Activated CD8-positive, alpha-beta T cell treated with anti-CD3 and anti-CD28 coated beads for 36 hours (primary cell): ENCODE data around the gene STK4. TPM values are rescaled to one million over a fixed set of nuclear protein-coding genes. Genes with fewer than 3 reads are reported as not detected.
"Not testable (repeated sequence)": the region's sequence is repeated elsewhere in the genome, so short reads cannot be mapped to it uniquely, and the experiment has no call there.

Experiments
- ATAC-seq: fragments of 200-7000 bp; cut with Tn5 transposase; one replicate; pipeline ENCODE4 v1.10.0; 2021; ENCODE audit warnings: mild to moderate bottlenecking, moderate library complexity
- CTCF ChIA-PET: fragments of 350-600 bp; sonication (Branson Sonifier 250); formaldehyde crosslinking; loops from one replicate; lab custom pipeline; 2021; ENCODE audit warnings: antibody characterized with exemption; lab: Charles Lee
- POLR2A ChIA-PET: fragments of 350-600 bp; sonication (Branson Sonifier 250); formaldehyde crosslinking; loops from one replicate; lab custom pipeline; 2021; ENCODE audit warnings: antibody characterized with exemption; lab: Charles Lee
- DNase-seq: peaks from one replicate; pipeline ENCODE4 v3.0.0-alpha.2; 2020
- H3K27ac Mint-ChIP-seq: one replicate; pipeline ENCODE4 v1.8.0; 2021; ENCODE audit warnings: mild to moderate bottlenecking, mixed read lengths
- H3K27me3 Mint-ChIP-seq: one replicate; pipeline ENCODE4 v1.8.0; 2021; ENCODE audit warnings: mixed read lengths
- H3K36me3 Mint-ChIP-seq: one replicate; pipeline ENCODE4 v1.8.0; 2021; ENCODE audit warnings: low read depth, mixed read lengths
- H3K4me1 Mint-ChIP-seq: one replicate; pipeline ENCODE4 v1.8.0; 2021; ENCODE audit warnings: low read depth, mixed read lengths
- H3K4me3 Mint-ChIP-seq: one replicate; pipeline ENCODE4 v1.8.0; 2021; ENCODE audit warnings: mild to moderate bottlenecking, moderate library complexity, mixed read lengths
- H3K9me3 Mint-ChIP-seq: one replicate; pipeline ENCODE4 v1.8.0; 2021; ENCODE audit warnings: mixed read lengths
- CTCF ChIP-seq: fragments of 200-600 bp; IDR thresholded peaks from one replicate; pipeline ENCODE4 v1.8.0; 2022; ENCODE audit warnings: antibody characterized with exemption, mild to moderate bottlenecking
- intact Hi-C: fragments of 100-400 bp; cut with micrococcal nuclease; formaldehyde crosslinking; loops from one replicate; pipeline ENCODE4 v1.10.0; 2022
- total RNA-seq, 2 experiments: library from RNA; stranded (reverse); gene quantifications; one replicate each; pipeline ENCODE4 v1.2.3, GENCODE V29; 2021

Gene STK4
- total RNA-seq, 2 experiments from 2014 or later: 154 to 165 TPM

- CTCF ChIA-PET: interaction anchor here (0.7 to 2.3 kb wide), 6 partner anchors 11 to 51 kb away, joined by 3 to 16 read pairs (median 6); no protein-coding TSS in a partner anchor
- POLR2A ChIA-PET: interaction anchor here (1.2 kb wide), 1 partner anchor 15 kb away, joined by 3 read pairs; no protein-coding TSS in a partner anchor
- Mint-ChIP-seq H3K4me3 (no peak overlapping the region), H3K9me3 (no peaks in the 10 kb centered on the region), H3K4me1 (peaks cover 78% of the 10 kb centered on the region), H3K27ac (peak overlapping the region; percentile 17), H3K27me3 (no peaks in the 10 kb centered on the region), H3K36me3 (peaks cover 53% of the 10 kb centered on the region)
- DNase-seq: no peak
- ATAC-seq: no peak
- no peak for TF ChIP-seq CTCF
- intact Hi-C loops: no loop called here
These were observed 94.0 kb downstream of the STK4 start for GRCh38 chr20:45060294-45060693.

- ChIA-PET CTCF (interaction anchor here (1.5 to 2.3 kb wide), 4 partner anchors 17 to 50 kb away, joined by 5 to 16 read pairs (median 8); no protein-coding TSS in a partner anchor), POLR2A (no interaction called here)
- ATAC-seq: peak; percentile 74
- peak; percentile 21 for DNase-seq
- intact Hi-C loops: no loop called here
- Mint-ChIP-seq H3K9me3 (no peaks in the 10 kb centered on the region), H3K27me3 (no peaks in the 10 kb centered on the region), H3K27ac (peak overlapping the region; percentile 41), H3K36me3 (peaks cover 49% of the 10 kb centered on the region), H3K4me1 (peaks cover 74% of the 10 kb centered on the region), H3K4me3 (no peak overlapping the region)
- TF ChIP-seq CTCF: no peak
These were observed 94.9 kb downstream of the STK4 start for GRCh38 chr20:45061244-45061643.

- H3K4me3 Mint-ChIP-seq, intact Hi-C loops, H3K9me3 Mint-ChIP-seq, POLR2A ChIA-PET, H3K27me3 Mint-ChIP-seq, ATAC-seq: not testable (repeated sequence)
- peak overlapping the region; percentile 77 for H3K27ac Mint-ChIP-seq
- peaks cover 72% of the 10 kb centered on the region for H3K4me1 Mint-ChIP-seq
- H3K36me3 Mint-ChIP-seq: peaks cover 57% of the 10 kb centered on the region
- peak; percentile 25 for DNase-seq
- CTCF ChIA-PET: interaction anchor here (0.6 to 2.9 kb wide), 2 partner anchors 20 to 65 kb away, joined by 3 to 13 read pairs; no protein-coding TSS in a partner anchor
These were observed 96.8 kb downstream of the STK4 start for GRCh38 chr20:45063107-45063506.

- CTCF ChIA-PET: interaction anchor here (1.1 to 2.9 kb wide), 4 partner anchors 12 to 31 kb away, joined by 3 to 13 read pairs (median 6); no protein-coding TSS in a partner anchor
- H3K9me3 Mint-ChIP-seq: no peaks in the 10 kb centered on the region
- peaks cover 74% of the 10 kb centered on the region for H3K4me1 Mint-ChIP-seq
- intact Hi-C loops: no loop called here
- peaks cover 62% of the 10 kb centered on the region for H3K36me3 Mint-ChIP-seq
- POLR2A ChIA-PET: no interaction called here
- peak overlapping the region; percentile 72 for H3K27ac Mint-ChIP-seq
- ATAC-seq (no peak), DNase-seq (no peak)
- no peak for TF ChIP-seq CTCF
- H3K4me3 Mint-ChIP-seq: no peak overlapping the region
- no peaks in the 10 kb centered on the region for H3K27me3 Mint-ChIP-seq
These were observed 98.5 kb downstream of the STK4 start for GRCh38 chr20:45064812-45065211.

DNA sequence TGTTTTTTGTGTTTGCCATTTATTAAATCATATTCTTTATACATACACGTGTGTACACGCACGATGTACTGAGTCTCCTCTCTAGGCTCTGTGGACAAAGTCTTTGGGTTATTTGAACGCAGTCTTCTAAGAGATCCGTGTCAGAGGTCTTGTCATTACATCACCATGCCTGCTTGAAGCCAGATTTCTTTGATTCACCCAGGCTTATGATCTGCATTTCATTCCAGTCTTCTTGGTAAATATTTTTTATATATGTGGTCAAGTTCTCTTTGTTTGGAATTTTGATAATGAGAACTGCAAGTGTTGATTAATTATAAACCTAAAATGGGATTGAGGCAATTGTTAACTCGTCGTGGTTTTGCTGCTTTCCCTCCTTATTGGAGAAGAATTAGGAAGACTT lies 100.1 kb downstream of the STK4 start:
- intact Hi-C loops: no loop called here
- Mint-ChIP-seq H3K4me1 (peaks cover 73% of the 10 kb centered on the region), H3K36me3 (peaks cover 69% of the 10 kb centered on the region), H3K9me3 (no peaks in the 10 kb centered on the region), H3K27ac (peak overlapping the region; percentile 2), H3K4me3 (no peak overlapping the region), H3K27me3 (no peaks in the 10 kb centered on the region)
- ChIA-PET POLR2A (no interaction called here), CTCF (interaction anchor here (1.6 to 2.3 kb wide), 2 partner anchors 14 to 30 kb away, joined by 4 to 9 read pairs; no protein-coding TSS in a partner anchor)
- TF ChIP-seq CTCF: no peak
- ATAC-seq (no peak), DNase-seq (no peak)
